Hepatocyte (in vitro differentiated cells): ENCODE data around the gene ZNF492.

Experiments
- EZH2 ChIP-seq: fragments of 200-600 bp; sonication (generic); IDR thresholded peaks from 2 replicates; pipeline ENCODE4 v1.6.1; 2016; ENCODE audit warnings: antibody characterized with exemption, mild to moderate bottlenecking, borderline replicate concordance
- EZH2phosphoT487 ChIP-seq: fragments of 200-600 bp; sonication (generic); IDR thresholded peaks from one replicate; pipeline ENCODE4 v1.6.1; 2018; ENCODE audit warnings: antibody characterized with exemption, mild to moderate bottlenecking, low read depth, moderate library complexity; ENCODE audit not compliant: unreplicated experiment, severe bottlenecking
- TF ChIP-seq, protein P1 (sequence below): fragments of 200-600 bp; sonication (generic); IDR thresholded peaks from 2 replicates; pipeline ENCODE4 v1.5.1; 2016; ENCODE audit warnings: antibody characterized with exemption, mild to moderate bottlenecking; ENCODE audit not compliant: poor library complexity

- TF ChIP-seq EZH2phosphoT487, result no peak
- TF ChIP-seq, protein P1, sequence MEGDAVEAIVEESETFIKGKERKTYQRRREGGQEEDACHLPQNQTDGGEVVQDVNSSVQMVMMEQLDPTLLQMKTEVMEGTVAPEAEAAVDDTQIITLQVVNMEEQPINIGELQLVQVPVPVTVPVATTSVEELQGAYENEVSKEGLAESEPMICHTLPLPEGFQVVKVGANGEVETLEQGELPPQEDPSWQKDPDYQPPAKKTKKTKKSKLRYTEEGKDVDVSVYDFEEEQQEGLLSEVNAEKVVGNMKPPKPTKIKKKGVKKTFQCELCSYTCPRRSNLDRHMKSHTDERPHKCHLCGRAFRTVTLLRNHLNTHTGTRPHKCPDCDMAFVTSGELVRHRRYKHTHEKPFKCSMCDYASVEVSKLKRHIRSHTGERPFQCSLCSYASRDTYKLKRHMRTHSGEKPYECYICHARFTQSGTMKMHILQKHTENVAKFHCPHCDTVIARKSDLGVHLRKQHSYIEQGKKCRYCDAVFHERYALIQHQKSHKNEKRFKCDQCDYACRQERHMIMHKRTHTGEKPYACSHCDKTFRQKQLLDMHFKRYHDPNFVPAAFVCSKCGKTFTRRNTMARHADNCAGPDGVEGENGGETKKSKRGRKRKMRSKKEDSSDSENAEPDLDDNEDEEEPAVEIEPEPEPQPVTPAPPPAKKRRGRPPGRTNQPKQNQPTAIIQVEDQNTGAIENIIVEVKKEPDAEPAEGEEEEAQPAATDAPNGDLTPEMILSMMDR, result no peak
- TF ChIP-seq EZH2, result no peak
Observed at GRCh38 chr19:22617614-22618320, 16.4 kb upstream of the ZNF492 start.
